Activated naive CD4-positive, alpha-beta T cell treated with anti-CD3 and anti-CD28 coated beads for 36 hours (primary cell): ENCODE measurements around the gene AGPAT2. TPM values are rescaled to one million over a fixed set of nuclear protein-coding genes. Genes with fewer than 3 reads are reported as not detected.
A peak's percentile ranks its signal among the peaks of the same experiment; 100 is the strongest.

Source experiments
- CTCF ChIA-PET: fragments of 350-600 bp; sonication (Branson Sonifier 250); formaldehyde crosslinking; loops from one replicate; lab custom pipeline; 2021; ENCODE audit warnings: antibody characterized with exemption; lab: Charles Lee
- DNase-seq: peaks from one replicate; pipeline ENCODE4 v3.0.0-alpha.2; 2020
- H3K27ac Mint-ChIP-seq: one replicate; pipeline ENCODE4 v1.8.0; 2021; ENCODE audit warnings: mild to moderate bottlenecking, mixed read lengths
- H3K27me3 Mint-ChIP-seq: one replicate; pipeline ENCODE4 v1.8.0; 2021; ENCODE audit warnings: low read depth, mixed read lengths
- H3K36me3 Mint-ChIP-seq: one replicate; pipeline ENCODE4 v1.8.0; 2021; ENCODE audit warnings: low read depth, mixed read lengths
- H3K4me1 Mint-ChIP-seq: one replicate; pipeline ENCODE4 v1.8.0; 2021; ENCODE audit warnings: low read depth, mixed read lengths
- H3K4me3 Mint-ChIP-seq: one replicate; pipeline ENCODE4 v1.8.0; 2021; ENCODE audit warnings: mild to moderate bottlenecking, moderate library complexity, mixed read lengths
- H3K9me3 Mint-ChIP-seq: one replicate; pipeline ENCODE4 v1.8.0; 2021; ENCODE audit warnings: mixed read lengths
- intact Hi-C: fragments of 100-400 bp; cut with micrococcal nuclease; formaldehyde crosslinking; loops from one replicate; pipeline ENCODE4 v1.15.1; 2023
- total RNA-seq, 2 experiments: library from RNA; stranded (reverse); gene quantifications; one replicate each; pipeline ENCODE4 v1.2.3, GENCODE V29; 2021

Gene AGPAT2
- total RNA-seq, 2 experiments from 2014 or later = 8.7 to 9.4 TPM

DNA sequence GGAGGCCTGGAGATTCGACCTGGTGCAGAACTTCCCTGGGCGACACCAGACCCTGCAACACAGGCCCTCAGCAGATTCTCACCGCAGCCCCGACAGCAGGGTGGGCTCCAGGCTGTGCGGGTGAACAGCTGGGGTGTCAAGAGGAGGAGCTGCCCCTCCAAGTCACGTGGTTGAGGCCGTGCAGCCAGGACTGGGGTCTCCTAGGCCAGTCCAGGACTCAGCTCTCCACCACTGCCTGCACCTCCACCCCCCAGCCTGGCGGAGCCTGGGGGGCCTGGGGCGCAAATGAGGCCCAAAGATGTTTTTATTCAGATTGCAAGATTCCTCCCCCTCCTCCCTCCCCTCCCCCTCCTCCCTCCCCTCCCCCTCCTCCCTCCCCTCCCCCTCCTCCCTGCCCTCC lies 9.2 kb upstream of the AGPAT2 start:
- H3K4me3 Mint-ChIP-seq = no peak overlapping the region
- CTCF ChIA-PET = interaction anchor here (1.2 kb wide), 1 partner anchor 211 kb away, joined by 3 read pairs; no protein-coding TSS in a partner anchor
- no peak overlapping the region for H3K27ac Mint-ChIP-seq
- peaks cover 9% of the 10 kb centered on the region for H3K27me3 Mint-ChIP-seq
- H3K4me1 Mint-ChIP-seq = peaks cover 15% of the 10 kb centered on the region
- no peaks in the 10 kb centered on the region for H3K36me3 Mint-ChIP-seq
- DNase-seq = no peak
- H3K9me3 Mint-ChIP-seq = no peaks in the 10 kb centered on the region
- intact Hi-C loops = no loop called here

DNA sequence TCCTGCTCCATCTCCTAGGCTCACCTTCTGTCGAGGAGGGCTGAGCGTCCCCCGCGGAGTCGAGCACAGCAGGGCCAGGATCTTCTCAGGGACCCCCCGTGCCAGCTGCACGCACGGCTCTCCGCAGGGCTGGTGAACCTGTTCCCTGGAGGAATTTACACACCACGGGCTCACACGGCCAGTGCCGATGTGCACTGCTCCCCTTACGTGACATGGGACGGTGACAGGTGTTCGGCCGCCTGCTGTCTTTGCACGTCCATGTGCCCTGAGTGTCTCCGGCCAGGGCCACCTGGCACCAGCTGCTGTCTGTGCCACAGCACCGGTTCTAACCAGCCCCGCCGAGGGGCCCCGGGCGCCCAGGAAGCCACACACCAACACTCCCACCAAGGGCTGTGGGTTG lies 8.7 kb upstream of the AGPAT2 start:
- Mint-ChIP-seq H3K27me3 (peaks cover 9% of the 10 kb centered on the region), H3K4me1 (peaks cover 9% of the 10 kb centered on the region), H3K4me3 (no peak overlapping the region), H3K27ac (no peak overlapping the region), H3K36me3 (no peaks in the 10 kb centered on the region), H3K9me3 (no peaks in the 10 kb centered on the region)
- DNase-seq = no peak
- CTCF ChIA-PET = interaction anchor here (1.2 kb wide), 1 partner anchor 211 kb away, joined by 3 read pairs; no protein-coding TSS in a partner anchor
- intact Hi-C loops = no loop called here

DNA sequence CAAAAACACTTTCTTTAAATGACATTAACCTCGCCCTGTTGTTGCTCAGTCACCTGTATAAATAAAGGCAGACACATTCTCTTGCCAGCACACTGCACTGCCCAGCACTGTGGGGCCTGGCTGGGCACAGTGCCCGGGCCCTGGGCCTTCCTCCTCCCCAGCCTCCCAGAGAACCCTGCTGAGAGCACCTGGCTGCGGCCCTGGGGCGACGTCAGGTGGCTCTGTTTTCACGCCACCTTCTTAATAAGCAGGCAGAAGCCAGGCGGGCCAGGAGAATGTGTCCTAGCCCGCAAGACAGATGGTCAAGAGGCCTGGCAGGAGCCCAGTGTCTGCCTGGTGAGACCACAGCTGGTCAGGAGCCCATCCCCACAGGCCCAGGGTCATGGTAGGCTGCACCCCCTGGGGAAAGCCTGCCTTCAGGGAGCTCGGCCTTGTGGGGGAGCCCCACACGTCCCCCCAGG lies 8.2 kb upstream of the AGPAT2 start:
- peaks cover 4% of the 10 kb centered on the region for H3K4me1 Mint-ChIP-seq
- no peaks in the 10 kb centered on the region for H3K36me3 Mint-ChIP-seq
- peaks cover 9% of the 10 kb centered on the region for H3K27me3 Mint-ChIP-seq
- DNase-seq = no peak
- no peak overlapping the region for H3K4me3 Mint-ChIP-seq
- CTCF ChIA-PET = interaction anchor here (1.2 kb wide), 1 partner anchor 210 kb away, joined by 3 read pairs; no protein-coding TSS in a partner anchor
- H3K27ac Mint-ChIP-seq = no peak overlapping the region
- no peaks in the 10 kb centered on the region for H3K9me3 Mint-ChIP-seq
- intact Hi-C loops = no loop called here

DNA sequence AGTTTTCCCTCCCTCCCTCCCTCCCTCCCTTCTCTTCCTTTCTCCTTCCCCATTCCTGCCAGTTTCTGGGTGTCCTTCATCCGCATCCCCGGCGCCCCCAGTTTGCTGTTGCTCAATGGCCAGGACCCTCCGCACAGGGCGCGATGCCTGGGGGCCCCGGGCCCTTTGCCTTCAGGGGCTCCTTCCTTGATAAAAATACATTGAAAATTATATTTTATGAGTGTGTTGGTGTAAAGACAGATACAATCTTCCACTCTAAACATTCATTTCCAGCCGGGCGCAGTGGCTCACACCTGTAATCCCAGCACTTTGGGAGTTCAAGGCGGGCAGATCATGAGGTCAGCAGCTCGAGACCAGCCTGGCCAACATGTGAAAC lies 7.6 kb upstream of the AGPAT2 start:
- H3K4me3 Mint-ChIP-seq = no peak overlapping the region
- no peak for DNase-seq
- intact Hi-C loops = no loop called here
- peaks cover 6% of the 10 kb centered on the region for H3K27me3 Mint-ChIP-seq
- H3K36me3 Mint-ChIP-seq = no peaks in the 10 kb centered on the region
- H3K27ac Mint-ChIP-seq = no peak overlapping the region
- H3K9me3 Mint-ChIP-seq = no peaks in the 10 kb centered on the region
- CTCF ChIA-PET = interaction anchor here (0.6 kb wide), 1 partner anchor 121 kb away, joined by 4 read pairs; no protein-coding TSS in a partner anchor
- H3K4me1 Mint-ChIP-seq = no peaks in the 10 kb centered on the region

DNA sequence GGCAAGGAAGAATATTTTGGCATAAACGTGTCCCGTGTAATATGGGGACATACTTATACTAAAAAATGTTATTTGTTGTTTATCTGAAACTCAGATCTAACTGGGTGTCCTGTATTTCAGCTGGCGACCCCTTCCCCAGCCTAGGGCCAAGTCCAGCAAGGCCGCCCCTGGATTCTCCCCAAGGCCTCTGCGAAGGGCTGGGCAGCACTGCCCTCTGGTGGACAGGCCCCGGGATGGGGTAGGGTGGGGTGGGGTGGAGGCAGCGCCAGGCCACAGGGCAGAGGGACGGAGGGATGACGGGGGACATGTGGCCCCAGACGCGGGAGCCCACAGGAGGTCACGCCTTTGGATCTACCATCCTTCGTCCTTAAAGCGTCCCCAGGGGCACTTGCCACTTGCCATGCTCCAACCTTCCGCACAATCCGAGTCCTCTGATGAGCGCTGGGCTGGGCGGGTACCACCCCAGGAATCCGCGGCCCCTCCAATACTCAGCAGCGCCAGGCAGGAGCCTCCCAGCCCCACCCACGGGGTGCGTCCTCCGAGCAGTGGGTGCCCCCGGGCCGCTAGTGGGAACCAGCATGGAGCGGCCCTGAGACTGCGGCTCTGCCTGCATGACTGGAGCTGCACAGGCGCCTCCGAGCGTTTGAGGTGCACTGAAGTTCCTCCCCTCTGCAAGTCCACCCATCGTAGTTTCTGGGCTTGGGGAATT lies 7.1 kb upstream of the AGPAT2 start:
- CTCF ChIA-PET = interaction anchor here (0.6 to 1.2 kb wide), 2 partner anchors 11 to 121 kb away, joined by 3 to 4 read pairs; no protein-coding TSS in a partner anchor
- no peak overlapping the region for H3K27ac Mint-ChIP-seq
- H3K36me3 Mint-ChIP-seq = no peaks in the 10 kb centered on the region
- H3K27me3 Mint-ChIP-seq = peaks cover 6% of the 10 kb centered on the region
- H3K4me3 Mint-ChIP-seq = no peak overlapping the region
- no peaks in the 10 kb centered on the region for H3K4me1 Mint-ChIP-seq
- intact Hi-C loops = no loop called here
- DNase-seq = peak; percentile 52
- H3K9me3 Mint-ChIP-seq = no peaks in the 10 kb centered on the region

DNA sequence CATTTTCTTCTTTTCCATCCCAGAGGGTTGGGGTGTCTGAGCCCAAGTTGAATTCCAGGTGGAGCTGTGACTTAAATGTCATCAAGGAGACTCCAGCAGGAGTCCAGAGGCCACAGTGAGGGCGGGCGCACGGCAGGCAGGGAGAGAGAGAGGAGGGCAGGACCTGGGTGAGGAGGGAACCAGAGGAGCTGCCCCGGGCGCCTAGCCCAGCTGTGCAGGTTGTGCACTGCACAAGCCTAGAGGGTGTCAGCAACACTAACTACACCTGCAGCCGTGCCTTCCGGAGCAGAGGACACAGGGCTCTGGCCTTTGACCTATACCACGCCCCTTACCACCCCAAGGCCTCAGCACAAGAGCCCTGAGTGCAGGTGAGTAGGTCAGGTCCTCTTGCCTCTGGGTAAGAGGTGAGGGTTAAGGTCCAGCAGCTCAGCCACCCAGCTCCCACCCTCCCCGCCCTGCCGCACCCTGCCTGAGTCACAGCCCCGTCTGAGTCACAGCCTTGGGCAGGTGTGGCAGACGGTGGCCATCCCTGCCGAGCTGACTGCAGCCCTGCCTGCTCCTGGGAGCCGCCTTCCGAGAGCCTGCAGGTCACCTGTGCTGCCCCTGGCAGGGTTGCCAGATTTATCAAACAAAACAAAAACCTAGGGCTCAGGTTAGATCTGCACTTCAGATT lies 6.4 kb upstream of the AGPAT2 start:
- Mint-ChIP-seq H3K27me3 (peaks cover 6% of the 10 kb centered on the region), H3K27ac (no peak overlapping the region), H3K9me3 (no peaks in the 10 kb centered on the region), H3K4me1 (no peaks in the 10 kb centered on the region), H3K4me3 (no peak overlapping the region), H3K36me3 (no peaks in the 10 kb centered on the region)
- intact Hi-C loops = no loop called here
- CTCF ChIA-PET = interaction anchor here (1.0 to 1.2 kb wide), 2 partner anchors 12 to 21 kb away, joined by 3 read pairs; no protein-coding TSS in a partner anchor
- no peak for DNase-seq

DNA sequence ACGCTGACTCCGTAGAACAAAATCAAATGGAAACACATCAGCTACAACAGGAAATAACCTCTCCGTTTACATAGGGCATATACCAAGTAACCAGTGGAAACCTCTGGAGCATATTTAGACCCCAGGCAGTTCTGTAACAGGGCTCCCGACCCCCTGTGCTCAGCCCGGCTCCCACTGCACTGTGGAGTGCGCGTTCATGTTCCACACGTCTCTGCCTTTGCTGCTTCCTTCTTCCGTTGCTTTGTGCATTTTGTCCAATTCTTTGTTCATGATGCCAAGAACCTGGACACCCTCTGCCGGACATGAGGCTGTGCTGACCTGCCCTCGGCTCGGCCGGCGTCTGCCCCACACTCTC lies 5.9 kb upstream of the AGPAT2 start:
- H3K27me3 Mint-ChIP-seq = peaks cover 6% of the 10 kb centered on the region
- intact Hi-C loops = no loop called here
- no peaks in the 10 kb centered on the region for H3K9me3 Mint-ChIP-seq
- no peak overlapping the region for H3K4me3 Mint-ChIP-seq
- H3K36me3 Mint-ChIP-seq = no peaks in the 10 kb centered on the region
- no peak overlapping the region for H3K27ac Mint-ChIP-seq
- no peak for DNase-seq
- no peaks in the 10 kb centered on the region for H3K4me1 Mint-ChIP-seq
- CTCF ChIA-PET = interaction anchor here (1.0 to 1.2 kb wide), 2 partner anchors 12 to 21 kb away, joined by 3 read pairs; no protein-coding TSS in a partner anchor

DNA sequence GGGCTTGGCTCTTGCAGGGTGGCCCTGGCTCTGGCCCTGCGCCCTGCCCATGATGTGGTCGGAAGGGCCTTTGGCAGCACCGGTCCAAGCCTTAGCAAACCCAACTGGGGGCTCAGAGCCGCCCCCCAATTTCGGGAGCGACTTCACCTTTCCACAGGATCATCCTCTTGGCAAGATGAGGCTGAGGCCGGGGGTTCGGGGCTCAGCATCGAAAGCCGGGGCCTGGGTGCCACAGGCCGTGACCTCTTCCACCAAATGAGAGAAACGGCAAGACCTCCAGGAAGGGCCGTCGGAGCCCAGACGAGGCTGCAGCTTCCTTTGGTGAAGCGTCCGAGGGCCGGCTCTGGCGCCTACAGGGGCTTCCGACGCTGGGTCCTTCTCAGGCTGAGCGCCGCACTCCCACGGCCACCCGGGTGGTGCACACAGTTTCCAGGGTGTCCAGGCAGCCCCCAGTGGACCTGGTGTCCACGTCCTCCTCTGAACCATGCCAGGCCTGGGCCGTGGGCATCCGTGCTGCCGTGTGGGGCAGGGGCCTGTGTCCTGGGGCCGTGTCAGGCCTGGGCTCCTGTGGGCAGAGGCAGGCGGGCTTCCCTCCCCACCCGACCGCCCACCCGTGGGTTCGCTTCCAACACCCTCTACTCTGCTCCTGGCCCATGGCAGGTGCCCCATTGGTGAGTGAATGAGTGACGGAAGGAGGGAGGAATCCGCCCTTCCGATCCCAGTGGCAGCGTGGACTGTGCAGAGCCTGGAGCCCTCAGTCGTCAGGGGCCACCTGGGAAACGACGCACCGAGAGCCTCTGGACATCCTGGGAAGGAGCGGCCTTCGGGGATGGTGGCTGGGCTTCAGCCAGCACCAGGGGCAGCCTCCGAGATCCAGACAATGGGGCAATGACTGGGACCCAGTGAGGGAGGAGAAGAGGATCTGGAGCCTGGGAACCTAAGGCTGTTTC lies 5.2 kb upstream of the AGPAT2 start:
- CTCF ChIA-PET = interaction anchor here (1.0 to 1.2 kb wide), 2 partner anchors 13 to 20 kb away, joined by 3 read pairs; no protein-coding TSS in a partner anchor
- Mint-ChIP-seq H3K4me3 (no peak overlapping the region), H3K9me3 (no peaks in the 10 kb centered on the region), H3K27ac (no peak overlapping the region), H3K36me3 (no peaks in the 10 kb centered on the region), H3K27me3 (peaks cover 5% of the 10 kb centered on the region), H3K4me1 (no peaks in the 10 kb centered on the region)
- intact Hi-C loops = no loop called here
- no peak for DNase-seq

DNA sequence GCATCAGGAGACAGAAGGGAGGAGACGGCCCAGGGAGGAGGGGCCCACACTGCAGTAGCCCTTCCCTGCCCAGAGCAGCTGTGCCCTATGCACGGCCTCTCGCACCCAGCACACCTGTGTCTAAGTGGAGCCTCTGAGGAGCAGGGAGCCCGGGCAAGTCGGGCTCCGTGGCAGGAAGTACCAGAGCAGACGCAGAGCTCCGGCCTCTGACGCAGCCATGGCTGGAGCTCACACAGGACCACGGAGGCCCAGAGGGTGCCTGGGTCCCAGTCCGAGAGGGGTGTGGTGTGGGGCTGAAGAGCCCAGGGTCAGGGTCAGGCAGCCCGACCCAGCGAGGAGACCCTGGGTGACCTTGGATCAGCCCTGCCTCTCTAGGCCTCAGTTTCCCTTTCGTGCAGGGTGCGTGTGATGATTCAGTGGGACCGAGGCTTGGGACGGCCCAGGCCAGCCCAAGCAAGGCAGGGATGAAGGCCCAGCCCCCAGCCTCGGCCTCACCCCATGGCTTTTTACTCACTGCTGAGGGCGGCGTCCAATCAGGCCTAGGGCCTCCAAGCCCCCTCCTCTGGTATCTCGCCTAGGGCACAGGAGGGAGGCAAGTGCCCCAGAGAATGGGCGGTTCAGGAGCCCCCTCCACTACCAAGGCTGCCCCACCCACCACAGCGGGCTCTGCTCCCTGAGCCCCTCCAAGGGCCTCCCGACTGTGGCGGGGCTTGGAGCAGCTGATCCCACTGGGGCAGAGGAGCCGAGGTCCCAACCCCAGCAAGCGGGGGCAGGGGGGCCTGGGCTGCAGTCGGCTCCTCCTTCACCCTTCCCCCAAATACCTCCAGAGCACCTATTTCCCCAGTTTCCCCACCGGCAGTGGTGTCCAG lies 4.3 kb upstream of the AGPAT2 start:
- H3K9me3 Mint-ChIP-seq = no peaks in the 10 kb centered on the region
- CTCF ChIA-PET = no interaction called here
- intact Hi-C loops = no loop called here
- H3K27ac Mint-ChIP-seq = no peak overlapping the region
- no peak overlapping the region for H3K4me3 Mint-ChIP-seq
- no peaks in the 10 kb centered on the region for H3K4me1 Mint-ChIP-seq
- peaks cover 2% of the 10 kb centered on the region for H3K27me3 Mint-ChIP-seq
- H3K36me3 Mint-ChIP-seq = no peaks in the 10 kb centered on the region
- DNase-seq = no peak

DNA sequence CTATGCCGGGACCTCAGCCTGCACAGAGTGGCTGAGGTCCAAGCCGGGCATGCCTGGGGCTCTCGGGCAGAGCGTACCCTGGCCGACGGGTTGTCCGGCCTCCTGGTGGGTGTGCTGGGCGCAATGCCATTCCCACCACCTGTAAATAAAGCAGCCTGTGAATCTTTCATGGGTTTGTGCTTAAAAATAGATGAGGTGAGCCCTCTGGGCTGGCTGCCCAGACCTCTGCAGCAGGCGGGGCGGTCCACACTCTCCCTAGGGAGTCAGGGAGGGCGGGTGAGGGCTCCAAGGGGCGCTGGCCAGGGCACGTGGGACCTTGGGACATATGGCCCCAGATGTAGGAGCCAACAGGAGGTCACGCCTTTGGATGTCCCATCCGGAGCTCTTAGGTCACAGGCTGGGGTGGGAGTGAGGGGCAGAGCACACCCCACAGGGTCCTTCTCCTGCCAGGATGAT lies 3.6 kb upstream of the AGPAT2 start:
- no peak overlapping the region for H3K27ac Mint-ChIP-seq
- CTCF ChIA-PET = no interaction called here
- intact Hi-C loops = no loop called here
- H3K4me3 Mint-ChIP-seq = no peak overlapping the region
- H3K27me3 Mint-ChIP-seq = peaks cover 2% of the 10 kb centered on the region
- no peak for DNase-seq
- no peaks in the 10 kb centered on the region for H3K9me3 Mint-ChIP-seq
- H3K36me3 Mint-ChIP-seq = no peaks in the 10 kb centered on the region
- H3K4me1 Mint-ChIP-seq = peaks cover 2% of the 10 kb centered on the region

DNA sequence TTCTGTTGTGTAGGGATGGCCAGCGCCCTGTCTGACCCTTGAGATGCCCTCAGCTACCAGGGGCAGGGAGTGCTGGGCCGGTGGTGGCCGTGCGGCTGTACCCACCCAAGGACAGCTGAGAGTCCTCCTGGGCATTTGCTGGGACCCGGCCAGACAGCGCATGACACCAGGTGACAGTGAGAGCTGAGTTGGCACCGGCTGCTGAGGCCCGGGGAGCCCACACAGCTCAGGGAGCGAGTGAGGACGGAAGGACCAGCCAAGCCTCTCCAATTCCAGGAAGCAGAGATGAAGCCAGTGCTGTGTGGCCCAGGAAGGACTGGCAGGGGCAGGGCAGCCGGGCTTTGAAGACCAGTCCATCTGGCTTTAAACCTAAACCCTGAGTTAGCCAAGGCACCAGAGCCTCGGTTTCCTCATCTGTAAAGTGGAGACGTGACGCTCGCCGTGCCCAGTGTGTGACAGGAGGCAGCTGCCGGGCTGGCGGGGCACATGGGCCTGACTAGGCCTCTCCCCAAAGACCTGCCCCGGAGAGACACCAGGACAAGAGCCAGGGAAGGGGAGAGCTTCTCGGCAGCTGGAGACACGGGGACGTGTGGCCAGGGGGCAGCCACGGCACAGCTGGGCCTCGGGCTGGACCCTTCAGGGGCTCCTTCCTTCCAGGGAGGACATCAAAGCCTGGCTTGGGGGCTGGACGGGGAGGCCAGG lies 3.0 kb upstream of the AGPAT2 start:
- CTCF ChIA-PET = no interaction called here
- Mint-ChIP-seq H3K27ac (no peak overlapping the region), H3K4me3 (no peak overlapping the region), H3K27me3 (peaks cover 2% of the 10 kb centered on the region), H3K36me3 (no peaks in the 10 kb centered on the region), H3K4me1 (peaks cover 2% of the 10 kb centered on the region), H3K9me3 (no peaks in the 10 kb centered on the region)
- intact Hi-C loops = no loop called here
- no peak for DNase-seq
